ENCODE measurements around the gene PUSL1.

Gene PUSL1

GRCh38 chr1:1317420-1317819, 9.0 kb downstream of the PUSL1 start:
- TF ChIP-seq CTCF (IDR thresholded peaks at IDR 0.05; ENCODE audit: borderline replicate concordance, insufficient read depth, low read depth, low read length) = no peak

GRCh38 chr1:1318131-1318652, 9.8 kb downstream of the PUSL1 start:
- no peak overlapping the region for H3K4me3 ChIP-seq (ENCODE audit: low read depth, low read length)
- TF ChIP-seq CTCF (IDR thresholded peaks at IDR 0.05; ENCODE audit: borderline replicate concordance, insufficient read depth, low read depth, low read length) = no peak

More at GRCh38 chr1:1317420-1317819, 9.0 kb downstream of the PUSL1 start:
- H3K4me3 ChIP-seq (ENCODE audit: low read depth, low read length) = no peak overlapping the region

GRCh38 chr1:1318777-1319645, 10.6 kb downstream of the PUSL1 start:
- TF ChIP-seq CTCF (IDR thresholded peaks at IDR 0.05; ENCODE audit: borderline replicate concordance, insufficient read depth, low read depth, low read length) = no peak
- H3K4me3 ChIP-seq (ENCODE audit: low read depth, low read length) = no peak overlapping the region

- TF ChIP-seq CTCF (IDR thresholded peaks at IDR 0.05; ENCODE audit: borderline replicate concordance, insufficient read depth, low read depth, low read length) = no peak
- H3K4me3 ChIP-seq (ENCODE audit: low read depth, low read length) = no peak overlapping the region
Observed at GRCh38 chr1:1319646-1319941, 11.2 kb downstream of the PUSL1 start.

GRCh38 chr1:1320666-1321448, 12.5 kb downstream of the PUSL1 start:
- TF ChIP-seq CTCF (IDR thresholded peaks at IDR 0.05; ENCODE audit: borderline replicate concordance, insufficient read depth, low read depth, low read length) = no peak
- no peak overlapping the region for H3K4me3 ChIP-seq (ENCODE audit: low read depth, low read length)

- TF ChIP-seq CTCF (IDR thresholded peaks at IDR 0.05; ENCODE audit: borderline replicate concordance, insufficient read depth, low read depth, low read length) = no peak
- no peak overlapping the region for H3K4me3 ChIP-seq (ENCODE audit: low read depth, low read length)
Observed at GRCh38 chr1:1321477-1321876, 13.1 kb downstream of the PUSL1 start.
